H9 (cell line): ENCODE measurements around the gene TWF1. TPM values are rescaled to one million over a fixed set of nuclear protein-coding genes. Genes with fewer than 3 reads are reported as not detected.

Experiments
- DNase-seq: peaks from one replicate; pipeline ENCODE4 v3.0.0-alpha.2; 2017
- H2AFZ ChIP-seq: one replicate; pipeline ENCODE4 v1.6.1; 2013; ENCODE audit warnings: mild to moderate bottlenecking, low read length, control low read depth, moderate library complexity
- H2AK5ac ChIP-seq: 2 replicates; pipeline ENCODE4 v1.6.1; 2013; ENCODE audit warnings: low read length, control low read depth, mixed read lengths; ENCODE audit not compliant: insufficient read length
- H2BK120ac ChIP-seq: one replicate; pipeline ENCODE4 v1.6.1; 2013; ENCODE audit warnings: low read depth, mild to moderate bottlenecking, low read length, control low read depth, inconsistent platforms; ENCODE audit not compliant: poor library complexity, severe bottlenecking
- H2BK12ac ChIP-seq: 2 replicates; pipeline ENCODE4 v1.6.1; 2013; ENCODE audit warnings: low read length, control low read depth, mixed read lengths, low read depth; ENCODE audit not compliant: insufficient read length
- H2BK15ac ChIP-seq: 2 replicates; pipeline ENCODE4 v1.6.1; 2013; ENCODE audit warnings: low read depth, low read length, control low read depth
- H2BK20ac ChIP-seq: one replicate; pipeline ENCODE4 v1.6.1; 2013; ENCODE audit warnings: low read depth, mild to moderate bottlenecking, low read length, control low read depth, inconsistent platforms; ENCODE audit not compliant: poor library complexity, severe bottlenecking
- H2BK5ac ChIP-seq: 2 replicates; pipeline ENCODE4 v1.6.1; 2013; ENCODE audit warnings: low read length, control low read depth, mixed read lengths; ENCODE audit not compliant: insufficient read length
- H3K14ac ChIP-seq: 2 replicates; pipeline ENCODE4 v1.6.1; 2013; ENCODE audit warnings: low read length, control low read depth; ENCODE audit not compliant: insufficient read depth
- H3K18ac ChIP-seq: 2 replicates; pipeline ENCODE4 v1.6.1; 2013; ENCODE audit warnings: low read depth, mild to moderate bottlenecking, mixed read lengths, low read length, control low read depth; ENCODE audit not compliant: insufficient read length
- H3K23ac ChIP-seq: 2 replicates; pipeline ENCODE4 v1.6.1; 2013; ENCODE audit warnings: low read length, control low read depth, mixed read lengths, low read depth; ENCODE audit not compliant: insufficient read length
- H3K23me2 ChIP-seq: 2 replicates; pipeline ENCODE4 v1.6.1; 2013; ENCODE audit warnings: low read depth, mild to moderate bottlenecking, mixed read lengths, low read length, control low read depth; ENCODE audit not compliant: insufficient read length, poor library complexity, severe bottlenecking
- H3K27ac ChIP-seq: 2 replicates; pipeline ENCODE4 v1.5.1; 2013; ENCODE audit warnings: low read length, control low read depth, mixed read lengths, low read depth; ENCODE audit not compliant: insufficient read length
- H3K27me3 ChIP-seq: 2 replicates; pipeline ENCODE4 v1.6.1; 2013; ENCODE audit warnings: low read length, control low read depth, inconsistent platforms; ENCODE audit not compliant: insufficient read depth
- H3K4ac ChIP-seq: 2 replicates; pipeline ENCODE4 v1.6.1; 2013; ENCODE audit warnings: low read depth, mild to moderate bottlenecking, control low read depth, inconsistent platforms, low read length, moderate library complexity
- H3K4me1 ChIP-seq: 2 replicates; pipeline ENCODE4 v1.6.1; 2013; ENCODE audit warnings: low read length, control low read depth, inconsistent platforms; ENCODE audit not compliant: insufficient read depth
- H3K4me2 ChIP-seq: 2 replicates; pipeline ENCODE4 v1.6.1; 2013; ENCODE audit warnings: low read length, control low read depth, mixed read lengths; ENCODE audit not compliant: insufficient read length, insufficient read depth
- H3K56ac ChIP-seq: 2 replicates; pipeline ENCODE4 v1.6.1; 2013; ENCODE audit warnings: low read depth, mild to moderate bottlenecking, mixed read lengths, low read length, control low read depth; ENCODE audit not compliant: insufficient read length
- H3K79me1 ChIP-seq: 2 replicates; pipeline ENCODE4 v1.6.1; 2013; ENCODE audit warnings: low read depth, mild to moderate bottlenecking, moderate library complexity, low read length, control low read depth, inconsistent platforms; ENCODE audit not compliant: insufficient read depth, poor library complexity, severe bottlenecking
- H3K79me2 ChIP-seq: 2 replicates; pipeline ENCODE4 v1.6.1; 2013; ENCODE audit warnings: low read length, control low read depth, inconsistent platforms; ENCODE audit not compliant: insufficient read depth
- H3K9ac ChIP-seq: 2 replicates; pipeline ENCODE4 v1.6.1; 2013; ENCODE audit warnings: low read length, control low read depth, mixed read lengths; ENCODE audit not compliant: insufficient read length; ENCODE audit errors: extremely low read depth
- H3K9me3 ChIP-seq: one replicate; pipeline ENCODE4 v1.6.1; 2013; ENCODE audit warnings: low read depth, low read length, inconsistent platforms; ENCODE audit not compliant: control insufficient read depth
- H3T11ph ChIP-seq: one replicate; pipeline ENCODE4 v1.6.1; 2013; ENCODE audit warnings: mild to moderate bottlenecking, low read length, control low read depth, inconsistent platforms
- H4K20me1 ChIP-seq: one replicate; pipeline ENCODE4 v1.6.1; 2013; ENCODE audit not compliant: control insufficient read depth, insufficient read length, insufficient read depth
- H4K5ac ChIP-seq: 2 replicates; pipeline ENCODE4 v1.6.1; 2013; ENCODE audit warnings: low read depth, mild to moderate bottlenecking, mixed read lengths, low read length, control low read depth; ENCODE audit not compliant: insufficient read length
- H4K8ac ChIP-seq: replicated peaks from 2 replicates; pipeline ENCODE4 v1.6.1; 2013; ENCODE audit warnings: low read length, control low read depth, mixed read lengths, low read depth; ENCODE audit not compliant: insufficient read length
- H4K91ac ChIP-seq: 2 replicates; pipeline ENCODE4 v1.6.1; 2013; ENCODE audit warnings: low read depth, mild to moderate bottlenecking, moderate library complexity, mixed read lengths, low read length, control low read depth; ENCODE audit not compliant: insufficient read length
- H3K27ac Mint-ChIP-seq, 3 experiments: 2 replicates in 2 of 3; 3 replicates in 1 of 3; pipeline ENCODE4 v1.8.0; 2020 to 2021; ENCODE audit warnings: mixed read lengths in 3 of 3, mild to moderate bottlenecking in 1 of 3, moderate library complexity in 1 of 3
- H3K27me3 Mint-ChIP-seq: 2 replicates; pipeline ENCODE4 v1.8.0; 2021; ENCODE audit warnings: low read depth, mild to moderate bottlenecking, moderate library complexity, mixed read lengths
- H3K36me3 Mint-ChIP-seq, 3 experiments: 2 replicates in 2 of 3; 3 replicates in 1 of 3; pipeline ENCODE4 v1.8.0; 2020 to 2021; ENCODE audit warnings: low read depth in 3 of 3, mixed read lengths in 3 of 3; ENCODE audit not compliant: insufficient read depth in 1 of 3
- H3K4me1 Mint-ChIP-seq, 2 experiments: 2 replicates each; pipeline ENCODE4 v1.8.0; 2020; ENCODE audit warnings: mixed read lengths in 2 of 2
- H3K4me3 Mint-ChIP-seq, 2 experiments: 2 replicates in 1 of 2; 3 replicates in 1 of 2; pipeline ENCODE4 v1.8.0; 2020 to 2021; ENCODE audit warnings: mild to moderate bottlenecking in 2 of 2, mixed read lengths in 2 of 2, moderate library complexity in 1 of 2
- H3K9me3 Mint-ChIP-seq, 2 experiments: 2 replicates in 1 of 2; 3 replicates in 1 of 2; pipeline ENCODE4 v1.8.0; 2020; ENCODE audit warnings: mild to moderate bottlenecking in 2 of 2, mixed read lengths in 2 of 2, moderate library complexity in 1 of 2
- WGBS: extraction: QIAGEN DNeasy Blood & Tissue Kit; methylation state at CpG from one replicate; pipeline ENCODE4 v1.1.7; 2013; ENCODE audit warnings: missing lambda C conversion rate, low lambda C conversion rate, mixed read lengths; ENCODE audit not compliant: insufficient read length; ENCODE audit errors: extremely low coverage; 5-methylcytosine and 5-hydroxymethylcytosine counted together
- total RNA-seq: library from RNA; stranded (reverse); gene quantifications from 2 replicates; pipeline ENCODE4 v1.2.1, GENCODE V29; 2021
- TF ChIP-seq, protein P1 (sequence below): fragments of 200-600 bp; sonication (generic); conservative IDR thresholded peaks from 3 replicates; pipeline ENCODE4 v1.8.0; 2021; ENCODE audit warnings: antibody characterized with exemption, mild to moderate bottlenecking

The TWF1 gene
- total RNA-seq, 1 experiment from 2014 or later: 22.8 TPM

GRCh38 chr12:43812057-43812456 is 5.9 kb upstream of the TWF1 start:
- H2BK15ac ChIP-seq: no peak overlapping the region
- H2BK120ac ChIP-seq: no peak overlapping the region
- H4K8ac ChIP-seq: no peak overlapping the region
- H4K5ac ChIP-seq: no peak overlapping the region
- H4K20me1 ChIP-seq: no peaks in the 10 kb centered on the region
- H2AK5ac ChIP-seq: no peak overlapping the region
- no peak overlapping the region for H3K18ac ChIP-seq
- no peaks in the 10 kb centered on the region for H3K79me1 ChIP-seq
- WGBS: no CpG with 5 or more reads among the region's 2 CpGs
- H3K9ac ChIP-seq: no peak overlapping the region
- Mint-ChIP-seq H3K27ac (no peak overlapping the region), H3K4me3 (no peak overlapping the region), H3K4me1 (peaks cover 3 to 6% of the 10 kb centered on the region in 2 experiments; a peak in 3 of 4 replicates), H3K27me3 (no peaks in the 10 kb centered on the region), H3K36me3 (no peaks in the 10 kb centered on the region), H3K9me3 (no peaks in the 10 kb centered on the region)
- no peaks in the 10 kb centered on the region for H3K9me3 ChIP-seq
- no peak overlapping the region for H3K56ac ChIP-seq
- DNase-seq: no peak
- H3K23me2 ChIP-seq: no peaks in the 10 kb centered on the region
- H3K79me2 ChIP-seq: no peaks in the 10 kb centered on the region
- H3K23ac ChIP-seq: no peak overlapping the region
- no peak overlapping the region for H2BK5ac ChIP-seq
- no peak overlapping the region for H3K4me2 ChIP-seq
- no peak overlapping the region for H3K4ac ChIP-seq
- H3K4me1 ChIP-seq: no peaks in the 10 kb centered on the region
- H2AFZ ChIP-seq: no peak overlapping the region
- no peak overlapping the region for H2BK20ac ChIP-seq
- no peak overlapping the region for H4K91ac ChIP-seq
- no peak overlapping the region for H3K14ac ChIP-seq
- TF ChIP-seq, protein P1, sequence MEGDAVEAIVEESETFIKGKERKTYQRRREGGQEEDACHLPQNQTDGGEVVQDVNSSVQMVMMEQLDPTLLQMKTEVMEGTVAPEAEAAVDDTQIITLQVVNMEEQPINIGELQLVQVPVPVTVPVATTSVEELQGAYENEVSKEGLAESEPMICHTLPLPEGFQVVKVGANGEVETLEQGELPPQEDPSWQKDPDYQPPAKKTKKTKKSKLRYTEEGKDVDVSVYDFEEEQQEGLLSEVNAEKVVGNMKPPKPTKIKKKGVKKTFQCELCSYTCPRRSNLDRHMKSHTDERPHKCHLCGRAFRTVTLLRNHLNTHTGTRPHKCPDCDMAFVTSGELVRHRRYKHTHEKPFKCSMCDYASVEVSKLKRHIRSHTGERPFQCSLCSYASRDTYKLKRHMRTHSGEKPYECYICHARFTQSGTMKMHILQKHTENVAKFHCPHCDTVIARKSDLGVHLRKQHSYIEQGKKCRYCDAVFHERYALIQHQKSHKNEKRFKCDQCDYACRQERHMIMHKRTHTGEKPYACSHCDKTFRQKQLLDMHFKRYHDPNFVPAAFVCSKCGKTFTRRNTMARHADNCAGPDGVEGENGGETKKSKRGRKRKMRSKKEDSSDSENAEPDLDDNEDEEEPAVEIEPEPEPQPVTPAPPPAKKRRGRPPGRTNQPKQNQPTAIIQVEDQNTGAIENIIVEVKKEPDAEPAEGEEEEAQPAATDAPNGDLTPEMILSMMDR: no peak
- no peaks in the 10 kb centered on the region for H3K27me3 ChIP-seq
- no peak overlapping the region for H3K27ac ChIP-seq
- no peak overlapping the region for H3T11ph ChIP-seq
- H2BK12ac ChIP-seq: no peak overlapping the region
